WERI-Rb-1 (cell line): ENCODE results near the gene TFB1M.

ENCODE experiments used
- DNase-seq: peaks from one replicate; pipeline ENCODE4 v3.0.0-alpha.2; 2020
- H3K27ac ChIP-seq: fragments of 250-450 bp; sonication (Bioruptor Pico); 2 replicates; pipeline ENCODE4 v1.5.1; 2020; ENCODE audit warnings: mild to moderate bottlenecking, moderate library complexity
- H3K27me3 ChIP-seq: fragments of 250-450 bp; sonication (Bioruptor Pico); 2 replicates; pipeline ENCODE4 v1.5.1; 2021; ENCODE audit warnings: mild to moderate bottlenecking, low read depth, moderate library complexity; ENCODE audit not compliant: insufficient read depth, severe bottlenecking
- H3K36me3 ChIP-seq: fragments of 250-450 bp; sonication (Bioruptor Pico); 2 replicates; pipeline ENCODE4 v1.5.1; 2020; ENCODE audit warnings: mild to moderate bottlenecking, moderate library complexity
- H3K4me3 ChIP-seq: 2 replicates; pipeline ENCODE4 v1.5.1; 2011; ENCODE audit warnings: low read depth, mild to moderate bottlenecking, control low read depth, low read length
- H3K9me3 ChIP-seq: fragments of 250-450 bp; sonication (Bioruptor Pico); 2 replicates; pipeline ENCODE4 v1.5.1; 2021; ENCODE audit warnings: mild to moderate bottlenecking, moderate library complexity; ENCODE audit not compliant: severe bottlenecking
- TF ChIP-seq, protein P1 (sequence below): IDR thresholded peaks from 2 replicates; pipeline ENCODE4 v1.5.1; 2011; ENCODE audit warnings: low read depth, mild to moderate bottlenecking, control low read depth, inconsistent platforms, low read length

TFB1M gene

DNA sequence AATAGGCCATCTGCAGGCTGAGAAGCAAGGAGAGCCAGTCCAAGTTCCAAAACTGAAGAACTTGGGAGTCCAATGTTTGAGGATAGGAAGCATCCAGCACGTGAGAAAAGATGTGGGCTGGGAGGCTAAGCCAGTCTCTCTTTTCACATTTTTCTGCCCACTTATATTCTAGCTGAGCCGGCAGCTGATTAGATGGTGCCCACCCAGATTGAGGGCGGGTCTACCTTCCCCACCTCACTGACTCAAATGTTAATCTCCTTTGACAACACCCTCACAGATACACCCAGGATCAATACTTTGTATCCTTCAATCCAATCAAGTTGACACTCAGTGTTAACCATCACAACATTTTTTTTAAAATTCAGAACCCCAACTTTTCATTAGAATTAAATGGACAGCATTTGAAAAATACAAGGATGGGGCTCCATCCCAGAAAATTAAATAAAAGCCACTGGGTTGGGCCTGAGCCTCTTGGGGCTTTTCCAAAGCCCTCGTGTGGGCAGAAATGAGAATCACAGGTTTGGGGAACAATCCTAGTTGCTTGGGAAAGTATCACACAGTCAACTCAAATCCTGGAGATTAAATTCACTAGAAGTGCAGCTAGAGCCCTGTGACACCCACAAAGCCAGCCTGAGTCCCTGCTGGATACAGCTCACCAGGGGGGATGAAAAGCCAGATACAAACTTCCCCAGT is 48.3 kb downstream of the TFB1M start:
- no peaks in the 10 kb centered on the region for H3K27me3 ChIP-seq
- H3K27ac ChIP-seq: no peak overlapping the region
- peaks cover 8% of the 10 kb centered on the region for H3K36me3 ChIP-seq
- H3K4me3 ChIP-seq: no peak overlapping the region
- H3K9me3 ChIP-seq: no peaks in the 10 kb centered on the region
- TF ChIP-seq, protein P1, sequence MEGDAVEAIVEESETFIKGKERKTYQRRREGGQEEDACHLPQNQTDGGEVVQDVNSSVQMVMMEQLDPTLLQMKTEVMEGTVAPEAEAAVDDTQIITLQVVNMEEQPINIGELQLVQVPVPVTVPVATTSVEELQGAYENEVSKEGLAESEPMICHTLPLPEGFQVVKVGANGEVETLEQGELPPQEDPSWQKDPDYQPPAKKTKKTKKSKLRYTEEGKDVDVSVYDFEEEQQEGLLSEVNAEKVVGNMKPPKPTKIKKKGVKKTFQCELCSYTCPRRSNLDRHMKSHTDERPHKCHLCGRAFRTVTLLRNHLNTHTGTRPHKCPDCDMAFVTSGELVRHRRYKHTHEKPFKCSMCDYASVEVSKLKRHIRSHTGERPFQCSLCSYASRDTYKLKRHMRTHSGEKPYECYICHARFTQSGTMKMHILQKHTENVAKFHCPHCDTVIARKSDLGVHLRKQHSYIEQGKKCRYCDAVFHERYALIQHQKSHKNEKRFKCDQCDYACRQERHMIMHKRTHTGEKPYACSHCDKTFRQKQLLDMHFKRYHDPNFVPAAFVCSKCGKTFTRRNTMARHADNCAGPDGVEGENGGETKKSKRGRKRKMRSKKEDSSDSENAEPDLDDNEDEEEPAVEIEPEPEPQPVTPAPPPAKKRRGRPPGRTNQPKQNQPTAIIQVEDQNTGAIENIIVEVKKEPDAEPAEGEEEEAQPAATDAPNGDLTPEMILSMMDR: no peak
- DNase-seq: no peak

DNA sequence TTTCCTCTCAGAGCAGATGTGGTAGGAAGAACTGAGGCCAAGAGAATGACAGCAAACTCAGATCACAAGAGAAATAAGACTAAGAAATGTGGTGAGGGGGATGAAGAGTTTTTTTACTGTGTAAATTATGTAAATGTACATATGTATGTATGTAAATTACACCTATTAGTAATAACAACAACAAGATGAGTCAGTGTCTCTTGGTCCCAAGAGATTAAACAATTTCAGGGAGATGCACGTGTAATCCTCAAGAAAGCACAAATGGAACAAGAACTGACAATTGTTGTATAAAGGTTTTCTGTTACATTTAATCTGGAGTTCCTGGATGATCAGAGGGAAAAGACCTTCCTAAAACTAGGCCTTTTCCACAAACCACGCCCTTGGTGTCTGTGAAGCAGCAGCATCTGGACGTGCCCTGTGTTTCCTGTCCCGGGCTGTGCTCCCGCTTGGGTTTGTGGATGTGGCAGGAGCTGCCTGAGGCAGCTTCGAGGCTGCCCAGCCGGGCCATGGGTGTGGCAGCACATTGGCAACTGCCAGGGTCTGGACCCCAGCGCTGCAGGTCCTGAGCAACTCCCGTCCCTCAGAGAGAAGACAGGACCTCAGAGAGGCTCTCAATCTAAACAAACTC is 49.5 kb downstream of the TFB1M start:
- Histone ChIP-seq H3K36me3 (peaks cover 16% of the 10 kb centered on the region), H3K27me3 (no peaks in the 10 kb centered on the region), H3K27ac (no peak overlapping the region), H3K9me3 (no peaks in the 10 kb centered on the region), H3K4me3 (no peak overlapping the region)
- TF ChIP-seq, protein P1: no peak
- DNase-seq: no peak

DNA sequence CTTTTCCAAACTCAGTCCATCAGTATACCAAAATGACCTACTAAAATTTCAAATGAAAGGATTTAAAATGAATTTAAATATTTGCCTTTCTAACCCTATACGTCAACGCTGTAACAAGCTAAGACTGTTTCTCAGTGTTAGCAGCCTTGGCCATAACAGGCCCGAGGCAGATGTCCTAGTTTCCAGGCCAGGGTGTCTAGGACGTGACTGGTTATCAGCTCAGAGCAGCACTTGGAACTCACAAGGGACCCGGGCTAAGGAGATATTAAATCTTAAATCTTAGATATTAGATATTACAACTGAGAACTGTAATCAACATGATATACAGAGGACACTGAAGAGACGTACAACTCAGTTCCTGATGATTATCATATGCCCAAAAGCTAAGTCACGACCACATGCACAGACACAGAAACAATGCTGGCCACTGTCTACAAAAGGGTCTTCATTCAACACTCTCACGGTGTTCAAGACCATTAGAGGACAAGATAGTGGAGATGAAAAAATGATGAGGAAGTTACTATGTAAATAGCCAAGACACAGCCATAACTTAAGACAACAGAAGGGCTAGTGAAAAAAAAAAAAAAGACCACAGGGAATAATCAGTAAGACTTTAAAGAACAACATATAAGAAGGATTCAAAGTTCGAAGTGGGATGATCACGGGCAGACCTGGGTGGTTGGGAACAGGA is 50.8 kb downstream of the TFB1M start, which contains the start of gene CLDN20:
CLDN20 (plus strand) TSS at position 641 of the 691 bp plus-strand sequence. CDS start 11,707 bp downstream, outside the sequence.
- Histone ChIP-seq H3K36me3 (peaks cover 28% of the 10 kb centered on the region), H3K4me3 (no peak within 1 kb of the TSS), H3K9me3 (no peaks in the 10 kb centered on the region), H3K27me3 (no peaks in the 10 kb centered on the region), H3K27ac (no peak within 1 kb of the TSS)
- TF ChIP-seq, protein P1: no peak
- DNase-seq: no peak

DNA sequence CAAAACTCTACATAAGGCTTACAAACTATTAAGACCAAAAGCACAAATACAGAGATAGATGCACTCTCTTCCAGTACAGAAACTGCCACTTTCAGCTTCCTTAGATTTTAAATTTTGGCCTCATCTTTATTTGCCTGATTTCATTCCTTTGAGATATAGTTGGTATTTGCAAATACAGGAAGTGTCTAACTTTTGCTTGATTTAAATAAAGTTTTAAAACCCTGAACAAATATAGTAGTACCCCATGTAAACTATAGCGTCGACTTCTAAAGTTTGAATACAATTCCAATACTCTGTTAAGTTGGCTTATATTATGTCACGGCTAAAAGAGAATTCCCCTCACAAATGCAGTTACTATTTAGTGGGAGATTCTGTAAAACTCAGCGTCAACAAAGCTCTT is 51.6 kb downstream of the TFB1M start:
- Histone ChIP-seq H3K27ac (no peak overlapping the region), H3K9me3 (no peaks in the 10 kb centered on the region), H3K4me3 (no peak overlapping the region), H3K36me3 (peaks cover 35% of the 10 kb centered on the region), H3K27me3 (no peaks in the 10 kb centered on the region)
- TF ChIP-seq, protein P1: no peak
- no peak for DNase-seq

DNA sequence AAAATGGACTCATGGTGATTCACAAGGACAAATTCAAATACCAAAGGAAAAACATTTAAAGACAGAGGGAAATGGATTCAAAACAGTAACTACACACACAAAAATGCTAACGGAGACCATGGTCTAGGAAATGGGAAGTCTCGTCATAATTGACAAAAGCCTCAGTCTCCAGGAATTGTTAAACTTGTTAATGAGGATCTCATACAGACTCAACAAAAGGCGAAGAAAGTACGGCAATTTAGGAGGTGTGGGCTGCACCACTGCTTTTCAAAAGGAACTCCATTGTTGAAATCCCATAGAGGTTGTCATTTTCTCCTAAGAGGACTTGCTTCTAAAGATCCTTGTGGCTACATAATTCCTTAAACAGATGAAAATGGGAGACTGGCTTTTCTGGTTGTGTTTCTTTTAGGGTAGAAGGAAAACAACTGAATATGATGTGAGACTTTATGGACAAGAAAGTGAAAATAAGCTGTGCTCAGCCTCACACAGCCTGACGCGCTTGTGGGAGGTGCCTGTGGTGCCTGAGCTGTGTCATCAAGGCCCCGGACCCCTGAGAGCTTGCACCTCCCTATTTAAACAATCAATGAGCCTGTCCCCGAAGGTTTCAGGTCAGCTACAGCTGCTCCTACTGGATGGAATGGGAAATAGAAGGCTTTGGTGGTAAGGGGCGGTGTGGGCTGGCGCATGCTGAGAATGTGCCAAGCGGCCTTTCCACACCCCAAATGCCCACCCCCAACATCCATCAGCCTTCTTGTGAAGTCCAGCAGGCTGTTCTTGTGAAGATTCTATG is 53.0 kb downstream of the TFB1M start:
- TF ChIP-seq, protein P1: no peak
- Histone ChIP-seq H3K27ac (no peak overlapping the region), H3K27me3 (no peaks in the 10 kb centered on the region), H3K4me3 (no peak overlapping the region), H3K9me3 (no peaks in the 10 kb centered on the region), H3K36me3 (peaks cover 46% of the 10 kb centered on the region)
- DNase-seq: no peak
